BJ (cell line): ENCODE data around the gene ADAMTS14. TPM values are rescaled to one million over a fixed set of nuclear protein-coding genes. Genes with fewer than 3 reads are reported as not detected.

Experiments
- CTCF ChIA-PET: fragments of 350-600 bp; formaldehyde crosslinking; extraction: SDS; loops from one replicate; lab custom pipeline; 2021; ENCODE audit warnings: antibody characterized with exemption, inconsistent platforms; lab: Yijun Ruan, JAX
- POLR2A ChIA-PET: fragments of 300-600 bp; sonication (Branson Sonifier 250); formaldehyde crosslinking; extraction: SDS; loops from one replicate; lab custom pipeline; 2021; ENCODE audit warnings: antibody characterized with exemption; lab: Charles Lee
- DNase-seq: peaks from one replicate; pipeline ENCODE4 v3.0.0-alpha.2; 2011; ENCODE audit warnings: low read depth
- H3K27me3 ChIP-seq: 2 replicates; pipeline ENCODE4 v1.6.0; 2011; ENCODE audit warnings: low read length; ENCODE audit not compliant: control insufficient read depth, insufficient read depth
- H3K36me3 ChIP-seq: 2 replicates; pipeline ENCODE4 v1.5.1; 2011; ENCODE audit warnings: low read length; ENCODE audit not compliant: control insufficient read depth, insufficient read depth
- H3K4me3 ChIP-seq: 2 replicates; pipeline ENCODE4 v1.5.1; 2011; ENCODE audit warnings: low read depth, mild to moderate bottlenecking, control low read depth, low read length
- CTCF ChIP-seq: IDR thresholded peaks from 2 replicates; pipeline ENCODE4 v1.5.1; 2011; ENCODE audit warnings: low read depth, mild to moderate bottlenecking, control low read depth, inconsistent platforms, low read length, moderate library complexity; ENCODE audit not compliant: insufficient read depth
- polyA plus RNA-seq: library from polyadenylated mRNA; depleted of rRNA; stranded (reverse); fragments of >200 nt; gene quantifications from 2 replicates; pipeline ENCODE4 v1.2.3, GENCODE V29; 2011

ADAMTS14 gene
- polyA plus RNA-seq, 1 experiment = 3.3 TPM

DNA sequence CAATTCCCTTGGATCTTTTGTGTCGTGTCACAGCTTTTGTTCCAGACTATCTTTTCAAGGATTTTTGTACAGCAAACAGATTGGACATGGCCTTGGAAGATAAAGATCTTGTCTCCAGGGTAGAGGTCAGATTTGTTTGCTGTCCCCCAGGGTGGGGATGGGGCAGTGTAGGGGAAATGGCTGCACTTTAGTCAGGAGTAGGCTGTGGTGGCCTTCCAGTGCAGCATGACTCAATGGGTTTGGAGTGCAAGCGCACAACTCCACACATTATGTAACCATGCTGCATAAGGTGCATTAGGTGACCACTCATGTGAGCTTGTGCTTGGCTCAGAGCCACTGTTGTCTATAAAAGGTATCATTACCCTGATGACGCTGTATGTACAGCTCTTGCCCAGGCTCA, 23.9 kb upstream of the ADAMTS14 start:
- no peak for TF ChIP-seq CTCF
- CTCF ChIA-PET = interaction anchor here (0.7 kb wide), 1 partner anchor 110 kb away, joined by 3 read pairs; no protein-coding TSS in a partner anchor

GRCh38 chr10:70649526-70649925, 22.8 kb upstream of the ADAMTS14 start:
- Histone ChIP-seq H3K4me3 (no peak overlapping the region), H3K27me3 (peaks cover 6% of the 10 kb centered on the region), H3K36me3 (no peaks in the 10 kb centered on the region)
- TF ChIP-seq CTCF = no peak
- CTCF ChIA-PET = no interaction called here
- POLR2A ChIA-PET = no interaction called here
- DNase-seq = no peak

More for the DNA sequence above, 23.9 kb upstream of the ADAMTS14 start:
- Histone ChIP-seq H3K27me3 (peaks cover 6% of the 10 kb centered on the region), H3K36me3 (no peaks in the 10 kb centered on the region), H3K4me3 (no peak overlapping the region)
- DNase-seq = no peak
- POLR2A ChIA-PET = no interaction called here

DNA sequence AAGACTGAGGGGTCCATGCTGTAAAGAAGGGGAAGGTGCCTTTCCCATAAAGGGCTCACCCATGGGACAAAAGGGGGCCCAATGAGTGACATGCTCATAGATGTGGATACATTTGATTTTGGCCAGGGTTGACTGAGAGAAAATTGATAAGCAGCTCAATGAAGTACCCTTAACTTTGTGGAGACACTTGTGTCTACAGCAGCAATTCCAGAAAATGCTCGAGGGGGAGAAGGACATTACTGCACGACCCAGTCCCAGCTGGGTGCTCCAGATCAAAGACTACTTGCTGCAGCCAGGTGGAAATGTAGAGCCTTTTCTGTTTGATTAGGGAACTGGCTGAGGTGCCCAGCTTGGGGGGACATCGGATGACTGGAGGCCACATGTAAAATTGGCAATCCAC, 22.2 kb upstream of the ADAMTS14 start:
- Histone ChIP-seq H3K4me3 (no peak overlapping the region), H3K36me3 (no peaks in the 10 kb centered on the region), H3K27me3 (peaks cover 2% of the 10 kb centered on the region)
- DNase-seq = no peak
- TF ChIP-seq CTCF = no peak
- CTCF ChIA-PET = no interaction called here
- POLR2A ChIA-PET = no interaction called here

GRCh38 chr10:70650718-70651117, 21.6 kb upstream of the ADAMTS14 start:
- Histone ChIP-seq H3K36me3 (no peaks in the 10 kb centered on the region), H3K27me3 (no peaks in the 10 kb centered on the region), H3K4me3 (no peak overlapping the region)
- POLR2A ChIA-PET = no interaction called here
- TF ChIP-seq CTCF = no peak
- CTCF ChIA-PET = no interaction called here
- no peak for DNase-seq

GRCh38 chr10:70651661-70652060, 20.6 kb upstream of the ADAMTS14 start:
- ChIA-PET CTCF (interaction anchor here (1.0 to 3.1 kb wide), 3 partner anchors 10 to 102 kb away, joined by 4 to 8 read pairs (median 7); no protein-coding TSS in a partner anchor), POLR2A (no interaction called here)
- no peak for TF ChIP-seq CTCF

More at GRCh38 chr10:70651661-70652060, 20.6 kb upstream of the ADAMTS14 start:
- no peak overlapping the region for H3K4me3 ChIP-seq
- H3K36me3 ChIP-seq = no peaks in the 10 kb centered on the region
- no peak for DNase-seq
- H3K27me3 ChIP-seq = no peaks in the 10 kb centered on the region
